Measurements from ENCODE around the gene TBC1D20. TPM values are rescaled to one million over a fixed set of nuclear protein-coding genes. Genes with fewer than 3 reads are reported as not detected.

Gene TBC1D20
- total RNA-seq, 1 experiment from 2014 or later = 32.5 TPM

- TF ChIP-seq, protein P1, sequence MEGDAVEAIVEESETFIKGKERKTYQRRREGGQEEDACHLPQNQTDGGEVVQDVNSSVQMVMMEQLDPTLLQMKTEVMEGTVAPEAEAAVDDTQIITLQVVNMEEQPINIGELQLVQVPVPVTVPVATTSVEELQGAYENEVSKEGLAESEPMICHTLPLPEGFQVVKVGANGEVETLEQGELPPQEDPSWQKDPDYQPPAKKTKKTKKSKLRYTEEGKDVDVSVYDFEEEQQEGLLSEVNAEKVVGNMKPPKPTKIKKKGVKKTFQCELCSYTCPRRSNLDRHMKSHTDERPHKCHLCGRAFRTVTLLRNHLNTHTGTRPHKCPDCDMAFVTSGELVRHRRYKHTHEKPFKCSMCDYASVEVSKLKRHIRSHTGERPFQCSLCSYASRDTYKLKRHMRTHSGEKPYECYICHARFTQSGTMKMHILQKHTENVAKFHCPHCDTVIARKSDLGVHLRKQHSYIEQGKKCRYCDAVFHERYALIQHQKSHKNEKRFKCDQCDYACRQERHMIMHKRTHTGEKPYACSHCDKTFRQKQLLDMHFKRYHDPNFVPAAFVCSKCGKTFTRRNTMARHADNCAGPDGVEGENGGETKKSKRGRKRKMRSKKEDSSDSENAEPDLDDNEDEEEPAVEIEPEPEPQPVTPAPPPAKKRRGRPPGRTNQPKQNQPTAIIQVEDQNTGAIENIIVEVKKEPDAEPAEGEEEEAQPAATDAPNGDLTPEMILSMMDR (IDR thresholded peaks at IDR 0.05; ENCODE audit: unreplicated experiment) = no peak
- peaks cover 35% of the 10 kb centered on the region for H3K4me1 Mint-ChIP-seq (ENCODE audit: insufficient read depth, unreplicated experiment)
- POLR2A ChIA-PET = interaction anchor here (0.8 to 1.4 kb wide), 4 partner anchors 9 to 86 kb away, joined by 3 to 4 read pairs (median 3); partner anchors contain the start of gene RBCK1
- intact Hi-C loops (cut with micrococcal nuclease) = no loop called here
- no peak overlapping the region for H3K4me3 Mint-ChIP-seq (ENCODE audit: unreplicated experiment)
- DNase-seq (ENCODE audit: unreplicated experiment) = no peak
- H3K27me3 Mint-ChIP-seq (ENCODE audit: insufficient read depth, unreplicated experiment) = no peaks in the 10 kb centered on the region
- CTCF ChIA-PET = interaction anchor here (0.7 to 0.8 kb wide), 2 partner anchors 13 to 63 kb away, joined by 3 to 5 read pairs; no protein-coding TSS in a partner anchor
- BruUV-seq (replicated peaks) = no TSS peak
- H3K9me3 Mint-ChIP-seq (ENCODE audit: unreplicated experiment) = no peaks in the 10 kb centered on the region
- H3K27ac Mint-ChIP-seq (ENCODE audit: low read depth, unreplicated experiment) = no peak overlapping the region
- peaks cover 66% of the 10 kb centered on the region for H3K36me3 Mint-ChIP-seq (ENCODE audit: insufficient read depth, unreplicated experiment)
These were observed 45.2 kb downstream of the TBC1D20 start for GRCh38 chr20:416950-417800.

- BruUV-seq (replicated peaks) = no TSS peak
- peak; percentile 64 for DNase-seq (ENCODE audit: unreplicated experiment)
- H3K36me3 Mint-ChIP-seq (ENCODE audit: insufficient read depth, unreplicated experiment) = peaks cover 64% of the 10 kb centered on the region
- intact Hi-C loops (cut with micrococcal nuclease) = no loop called here
- H3K4me3 Mint-ChIP-seq (ENCODE audit: unreplicated experiment) = no peak overlapping the region
- no peaks in the 10 kb centered on the region for H3K9me3 Mint-ChIP-seq (ENCODE audit: unreplicated experiment)
- peak overlapping the region; percentile 66 for H3K27ac Mint-ChIP-seq (ENCODE audit: low read depth, unreplicated experiment)
- ChIA-PET POLR2A (interaction anchor here (1.2 to 1.9 kb wide), 3 partner anchors 8 to 54 kb away, joined by 3 to 6 read pairs (median 4); partner anchors contain the start of gene RBCK1), CTCF (interaction anchor here (1.0 kb wide), 1 partner anchor 62 kb away, joined by 3 read pairs; no protein-coding TSS in a partner anchor)
- no peaks in the 10 kb centered on the region for H3K27me3 Mint-ChIP-seq (ENCODE audit: insufficient read depth, unreplicated experiment)
- TF ChIP-seq, protein P1 (IDR thresholded peaks at IDR 0.05; ENCODE audit: unreplicated experiment) = no peak
- peaks cover 34% of the 10 kb centered on the region for H3K4me1 Mint-ChIP-seq (ENCODE audit: insufficient read depth, unreplicated experiment)
These were observed 46.5 kb downstream of the TBC1D20 start for GRCh38 chr20:415820-416322.

DNA sequence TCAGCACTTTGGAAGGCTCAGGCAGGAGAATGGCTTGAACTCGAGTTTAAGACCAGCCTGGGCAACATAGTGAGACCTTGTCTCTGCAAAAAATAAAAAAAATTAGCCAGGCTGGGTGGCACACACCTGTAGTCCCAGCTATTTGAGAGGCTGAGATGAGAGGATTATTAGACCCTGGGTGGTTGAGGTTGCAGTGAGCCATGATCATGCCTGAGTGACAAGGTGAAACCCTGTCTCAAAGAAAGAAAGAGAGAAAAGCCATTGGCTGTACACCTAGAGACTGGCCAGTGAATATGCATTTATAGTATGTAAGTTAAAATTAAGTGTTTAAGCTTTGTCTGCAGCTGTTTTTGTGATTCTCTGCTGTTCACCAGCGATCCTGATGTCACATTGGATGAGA lies 48.2 kb downstream of the TBC1D20 start:
- no peak for DNase-seq (ENCODE audit: unreplicated experiment)
- TF ChIP-seq, protein P1 (IDR thresholded peaks at IDR 0.05; ENCODE audit: unreplicated experiment) = no peak
- Mint-ChIP-seq H3K27ac (ENCODE audit: low read depth, unreplicated experiment) (peak overlapping the region; percentile 66), H3K9me3 (ENCODE audit: unreplicated experiment) (no peaks in the 10 kb centered on the region), H3K4me3 (ENCODE audit: unreplicated experiment) (no peak overlapping the region), H3K36me3 (ENCODE audit: insufficient read depth, unreplicated experiment) (peaks cover 57% of the 10 kb centered on the region), H3K27me3 (ENCODE audit: insufficient read depth, unreplicated experiment) (no peaks in the 10 kb centered on the region), H3K4me1 (ENCODE audit: insufficient read depth, unreplicated experiment) (peaks cover 45% of the 10 kb centered on the region)
- intact Hi-C loops (cut with micrococcal nuclease) = no loop called here
- no TSS peak for BruUV-seq (replicated peaks)
- ChIA-PET POLR2A (interaction anchor here (0.8 to 3.7 kb wide), 5 partner anchors 12 to 53 kb away, joined by 3 to 16 read pairs (median 4); partner anchors contain the start of gene TBC1D20), CTCF (interaction anchor here (0.6 to 2.2 kb wide), 3 partner anchors 17 to 58 kb away, joined by 4 to 16 read pairs (median 12); no protein-coding TSS in a partner anchor)

DNA sequence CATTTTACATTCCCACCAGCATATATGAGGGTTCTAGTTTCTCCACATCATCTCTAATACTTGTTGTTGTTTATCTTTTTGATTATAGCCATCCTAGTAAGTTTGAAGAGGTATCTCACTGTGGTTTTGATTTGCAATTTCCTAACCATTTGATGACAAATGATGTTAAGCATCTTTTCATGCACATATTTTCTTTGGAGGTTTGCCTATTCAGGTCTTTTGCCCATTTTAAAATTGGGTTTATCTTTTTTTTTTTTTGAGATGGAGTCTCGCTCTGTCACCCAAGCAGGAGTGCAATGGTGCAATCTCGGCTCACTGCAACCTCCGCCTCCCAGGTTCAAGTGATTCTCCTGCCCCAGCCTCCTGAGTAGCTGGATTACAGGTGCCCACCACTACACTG lies 50.3 kb downstream of the TBC1D20 start:
- CTCF ChIA-PET = interaction anchor here (0.8 to 2.0 kb wide), 3 partner anchors 20 to 58 kb away, joined by 3 to 13 read pairs (median 5); no protein-coding TSS in a partner anchor
- Mint-ChIP-seq H3K36me3 (ENCODE audit: insufficient read depth, unreplicated experiment) (peaks cover 53% of the 10 kb centered on the region), H3K9me3 (ENCODE audit: unreplicated experiment) (no peaks in the 10 kb centered on the region), H3K27ac (ENCODE audit: low read depth, unreplicated experiment) (no peak overlapping the region), H3K27me3 (ENCODE audit: insufficient read depth, unreplicated experiment) (no peaks in the 10 kb centered on the region), H3K4me1 (ENCODE audit: insufficient read depth, unreplicated experiment) (peaks cover 49% of the 10 kb centered on the region), H3K4me3 (ENCODE audit: unreplicated experiment) (no peak overlapping the region)
- no TSS peak for BruUV-seq (replicated peaks)
- TF ChIP-seq, protein P1 (IDR thresholded peaks at IDR 0.05; ENCODE audit: unreplicated experiment) = no peak
- DNase-seq (ENCODE audit: unreplicated experiment) = no peak
- POLR2A ChIA-PET = interaction anchor here (1.1 to 3.7 kb wide), 4 partner anchors 10 to 50 kb away, joined by 4 to 16 read pairs (median 8); partner anchors contain the start of gene TBC1D20
- intact Hi-C loops (cut with micrococcal nuclease) = no loop called here
